ENCODE measurements around the gene PRPF31. TPM values are rescaled to one million over a fixed set of nuclear protein-coding genes. Genes with fewer than 3 reads are reported as not detected.

The PRPF31 gene
- total RNA-seq, 2 donors from 2014 or later, result 39.5 to 65.6 TPM

Other genes with a start within 250 kb of the PRPF31 start
- gene MYADM, start 247.9 kb upstream of the PRPF31 start, total RNA-seq, result 100 to 1,000 TPM in 1 of 2 donors, 10 to 100 TPM in 1; 80.5 to 110 TPM
- under 1 TPM; 0.08 to 0.22 TPM for gene PRKCG, start 233.6 kb upstream of the PRPF31 start, total RNA-seq
- under 1 TPM in 1 of 2 donors, not detected in 1; 0.16 TPM for gene CACNG7, start 206.5 kb upstream of the PRPF31 start, total RNA-seq
- gene CACNG8, start 152.8 kb upstream of the PRPF31 start, total RNA-seq, result under 1 TPM; 0.02 to 0.03 TPM
- gene CACNG6, start 124.1 kb upstream of the PRPF31 start, total RNA-seq, result not detected
- gene VSTM1, start 51.9 kb upstream of the PRPF31 start, total RNA-seq, result not detected
- gene TARM1, start 34.4 kb upstream of the PRPF31 start, total RNA-seq, result not detected
- 1 to 10 TPM in 1 of 2 donors, under 1 TPM in 1; 0.57 to 1.6 TPM for gene OSCAR, start 15.0 kb upstream of the PRPF31 start, total RNA-seq
- gene NDUFA3, start 12.9 kb upstream of the PRPF31 start, total RNA-seq, result 100 to 1,000 TPM; 138 to 188 TPM
- gene TFPT, start 97 bp upstream of the PRPF31 start, total RNA-seq, result 10 to 100 TPM; 15.9 to 17.2 TPM
- gene CNOT3, start 22.0 kb downstream of the PRPF31 start, total RNA-seq, result 10 to 100 TPM; 38.4 to 57.3 TPM
- gene LENG1, start 44.0 kb downstream of the PRPF31 start, total RNA-seq, result 1 to 10 TPM; 6.2 to 8.1 TPM
- 100 to 1,000 TPM in 1 of 2 donors, 10 to 100 TPM in 1; 80.9 to 165 TPM for gene TMC4, start 57.4 kb downstream of the PRPF31 start, total RNA-seq
- gene MBOAT7, start 73.8 kb downstream of the PRPF31 start, total RNA-seq, result 100 to 1,000 TPM; 122 to 142 TPM
- gene TSEN34, start 75.6 kb downstream of the PRPF31 start, total RNA-seq, result 10 to 100 TPM; 47.9 to 52.7 TPM
- 1,000 to 10,000 TPM; 1,149 to 1,300 TPM for gene RPS9, start 85.1 kb downstream of the PRPF31 start, total RNA-seq
- 1 to 10 TPM in 1 of 2 donors, under 1 TPM in 1; 0.44 to 4.1 TPM for gene LILRB3, start 107.3 kb downstream of the PRPF31 start, total RNA-seq
- gene LILRA6, start 127.0 kb downstream of the PRPF31 start, total RNA-seq, result 1 to 10 TPM in 1 of 2 donors, under 1 TPM in 1; 0.54 to 2.3 TPM
- 1 to 10 TPM; 2.2 to 8.6 TPM for gene LILRB5, start 141.5 kb downstream of the PRPF31 start, total RNA-seq
- gene LILRB2, start 165.4 kb downstream of the PRPF31 start, total RNA-seq, result 1 to 10 TPM; 1.3 to 5.3 TPM
- gene LILRA5, start 197.4 kb downstream of the PRPF31 start, total RNA-seq, result 1 to 10 TPM in 1 of 2 donors, under 1 TPM in 1; 0.42 to 2.7 TPM
- gene LILRA4, start 223.4 kb downstream of the PRPF31 start, total RNA-seq, result not detected
- gene LAIR1, start 249.2 kb downstream of the PRPF31 start, total RNA-seq, result 1 to 10 TPM; 5.2 to 9.3 TPM